Neural cell (in vitro differentiated cells): ENCODE measurements around the gene CTBP2. TPM values are rescaled to one million over a fixed set of nuclear protein-coding genes. Genes with fewer than 3 reads are reported as not detected.

Source experiments
- H2AFZ ChIP-seq: fragments of 200-600, 300-800 bp; sonication (generic), shearing (Covaris generic); 2 replicates; pipeline ENCODE4 v1.6.0; 2014; ENCODE audit warnings: low read depth, mild to moderate bottlenecking, antibody characterized with exemption, low read length, moderate library complexity
- H3F3A ChIP-seq: fragments of 200-600 bp; shearing (Covaris generic); 2 replicates; pipeline ENCODE4 v1.6.1; 2016; ENCODE audit warnings: mild to moderate bottlenecking, moderate library complexity, mixed read lengths, antibody characterized with exemption, low read length; ENCODE audit not compliant: insufficient read depth, poor library complexity, severe bottlenecking
- H3K27ac ChIP-seq: fragments of 200-600, 300-800 bp; sonication (generic), shearing (Covaris generic); 2 replicates; pipeline ENCODE4 v1.5.1; 2014; ENCODE audit warnings: mild to moderate bottlenecking, low read length, moderate library complexity
- H3K27me3 ChIP-seq: fragments of 300-800, 200-600 bp; sonication (generic), shearing (Covaris generic); 2 replicates; pipeline ENCODE4 v1.6.0; 2014; ENCODE audit warnings: mild to moderate bottlenecking, low read depth, low read length, moderate library complexity; ENCODE audit not compliant: insufficient read depth
- H3K36me3 ChIP-seq: fragments of 300-800, 200-600 bp; sonication (generic), shearing (Covaris generic); 2 replicates; pipeline ENCODE4 v1.5.1; 2014; ENCODE audit warnings: mild to moderate bottlenecking, antibody characterized with exemption, low read length, moderate library complexity; ENCODE audit not compliant: insufficient read depth
- H3K4me2 ChIP-seq: fragments of 300-800, 200-600 bp; sonication (generic), shearing (Covaris generic); 2 replicates; pipeline ENCODE4 v1.6.0; 2014; ENCODE audit warnings: mild to moderate bottlenecking, low read length
- H3K4me3 ChIP-seq: fragments of 300-800, 200-600 bp; sonication (generic), shearing (Covaris generic); 2 replicates; pipeline ENCODE4 v1.5.1; 2014; ENCODE audit warnings: mild to moderate bottlenecking, low read length, moderate library complexity
- H3K79me2 ChIP-seq: fragments of 200-600 bp; shearing (Covaris generic); replicated peaks from 2 replicates; pipeline ENCODE4 v1.6.0; 2014; ENCODE audit warnings: mild to moderate bottlenecking, low read length, moderate library complexity; ENCODE audit not compliant: insufficient read depth
- H3K9ac ChIP-seq: fragments of 300-800, 200-600 bp; sonication (generic), shearing (Covaris generic); 2 replicates; pipeline ENCODE4 v1.6.1; 2016; ENCODE audit warnings: mild to moderate bottlenecking, low read length, mixed read lengths
- H3K9me2 ChIP-seq: fragments of 200-600 bp; shearing (Covaris generic); 2 replicates; pipeline ENCODE4 v1.6.1; 2016; ENCODE audit warnings: mild to moderate bottlenecking, low read length, mixed read lengths; ENCODE audit not compliant: insufficient read depth
- H3K9me3 ChIP-seq: fragments of 200-600, 300-800 bp; sonication (generic), shearing (Covaris generic); 2 replicates; pipeline ENCODE4 v1.6.1; 2016; ENCODE audit warnings: mild to moderate bottlenecking, mixed run types, low read length, moderate library complexity, mixed read lengths
- H4K20me1 ChIP-seq: fragments of 200-600 bp; shearing (Covaris generic); 2 replicates; pipeline ENCODE4 v1.6.1; 2016; ENCODE audit warnings: mild to moderate bottlenecking, mixed run types; ENCODE audit not compliant: insufficient read depth
- CTCF ChIP-seq: fragments of 450-650 bp; IDR thresholded peaks from 2 replicates; pipeline ENCODE4 v1.5.1; 2014; ENCODE audit warnings: antibody characterized with exemption, mild to moderate bottlenecking, moderate library complexity; ENCODE audit not compliant: poor library complexity, severe bottlenecking
- EP300 ChIP-seq: fragments of 450-650 bp; conservative IDR thresholded peaks from 2 replicates; pipeline ENCODE4 v1.6.1; 2014; ENCODE audit warnings: antibody characterized with exemption, mild to moderate bottlenecking, moderate library complexity; ENCODE audit not compliant: poor library complexity, severe bottlenecking
- EZH2 ChIP-seq: fragments of 200-600, 300-800 bp; shearing (Covaris generic), sonication (generic); IDR thresholded peaks from 2 replicates; pipeline ENCODE4 v1.6.1; 2014; ENCODE audit warnings: antibody characterized with exemption, low read length, borderline replicate concordance, mild to moderate bottlenecking; ENCODE audit not compliant: insufficient read depth, poor library complexity, severe bottlenecking
- MXI1 ChIP-seq: fragments of 450-650 bp; conservative IDR thresholded peaks from 2 replicates; pipeline ENCODE4 v1.6.1; 2014; ENCODE audit warnings: antibody characterized with exemption, mild to moderate bottlenecking; ENCODE audit not compliant: poor library complexity, severe bottlenecking
- POLR2AphosphoS5 ChIP-seq: IDR thresholded peaks from 2 replicates; pipeline ENCODE4 v1.6.1; 2012
- RAD21 ChIP-seq: fragments of 450-650 bp; conservative IDR thresholded peaks from 2 replicates; pipeline ENCODE4 v1.6.1; 2014; ENCODE audit warnings: antibody characterized with exemption, mild to moderate bottlenecking, moderate library complexity
- REST ChIP-seq: IDR thresholded peaks from 2 replicates; pipeline ENCODE4 v1.6.1; 2012; ENCODE audit warnings: borderline replicate concordance
- SMC3 ChIP-seq: fragments of 450-650 bp; conservative IDR thresholded peaks from 2 replicates; pipeline ENCODE4 v1.6.1; 2014; ENCODE audit warnings: antibody characterized with exemption, mild to moderate bottlenecking, moderate library complexity; ENCODE audit not compliant: poor library complexity
- TAF1 ChIP-seq: IDR thresholded peaks from 2 replicates; pipeline ENCODE4 v1.6.1; 2012; ENCODE audit warnings: low read depth
- polyA plus RNA-seq: library from polyadenylated mRNA; depleted of rRNA; stranded (reverse); fragments of >200 nt; gene quantifications from 2 replicates; pipeline ENCODE4 v1.2.3, GENCODE V29; 2014

CTBP2 gene
- polyA plus RNA-seq, 1 donor from 2014 or later = 59.5 TPM

GRCh38 chr10:125149680-125150047, 10.7 kb downstream of the CTBP2 start:
- no peaks in the 10 kb centered on the region for H3K9me3 ChIP-seq

GRCh38 chr10:125149036-125149679, 11.2 kb downstream of the CTBP2 start:
- no peaks in the 10 kb centered on the region for H3K9me2 ChIP-seq
- H3K27me3 ChIP-seq = no peaks in the 10 kb centered on the region
- H3K79me2 ChIP-seq = peaks cover 88% of the 10 kb centered on the region
- H3K9me3 ChIP-seq = no peaks in the 10 kb centered on the region
- no peak overlapping the region for H3K4me2 ChIP-seq
- H2AFZ ChIP-seq = no peak overlapping the region
- H4K20me1 ChIP-seq = peaks cover 5% of the 10 kb centered on the region
- TF ChIP-seq EP300 = no peak
- TF ChIP-seq POLR2AphosphoS5 = no peak
- no peak for TF ChIP-seq MXI1
- TF ChIP-seq TAF1 = no peak
- no peak for TF ChIP-seq REST
- no peak for TF ChIP-seq SMC3
- TF ChIP-seq EZH2 = no peak
- no peak for TF ChIP-seq CTCF
- no peak for TF ChIP-seq RAD21
- H3K9ac ChIP-seq = no peak overlapping the region
- no peaks in the 10 kb centered on the region for H3K36me3 ChIP-seq
- no peaks in the 10 kb centered on the region for H3F3A ChIP-seq
- no peak overlapping the region for H3K4me3 ChIP-seq
- no peak overlapping the region for H3K27ac ChIP-seq

More at GRCh38 chr10:125149680-125150047, 10.7 kb downstream of the CTBP2 start:
- Histone ChIP-seq H3F3A (no peaks in the 10 kb centered on the region), H3K9me2 (no peaks in the 10 kb centered on the region), H4K20me1 (peaks cover 5% of the 10 kb centered on the region), H3K27ac (no peak overlapping the region), H3K4me3 (no peak overlapping the region), H3K9ac (no peak overlapping the region), H3K79me2 (peaks cover 88% of the 10 kb centered on the region), H2AFZ (no peak overlapping the region), H3K36me3 (no peaks in the 10 kb centered on the region), H3K27me3 (no peaks in the 10 kb centered on the region), H3K4me2 (no peak overlapping the region)
- no peak for TF ChIP-seq RAD21
- no peak for TF ChIP-seq REST
